Fibroblast of skin of back (primary cell): ENCODE measurements around the gene TTC32.

Experiments
- DNase-seq: peaks from one replicate; pipeline ENCODE4 v3.0.0-alpha.2; 2013

The TTC32 gene

GRCh38 chr2:19876751-19877150 lies 25.0 kb downstream of the TTC32 start:
- no peak for DNase-seq

GRCh38 chr2:19875280-19875679 lies 26.5 kb downstream of the TTC32 start:
- DNase-seq = no peak

- no peak for DNase-seq
Measured at GRCh38 chr2:19874726-19875125, 27.1 kb downstream of the TTC32 start.

- no peak for DNase-seq
Measured at GRCh38 chr2:19873014-19873413, 28.8 kb downstream of the TTC32 start.

- DNase-seq = no peak
Measured at GRCh38 chr2:19872302-19872701, 29.5 kb downstream of the TTC32 start.

- DNase-seq = no peak
Measured at GRCh38 chr2:19871836-19872235, 29.9 kb downstream of the TTC32 start.

GRCh38 chr2:19870792-19871191 lies 31.0 kb downstream of the TTC32 start:
- no peak for DNase-seq

- peak; percentile 20 for DNase-seq
Measured at GRCh38 chr2:19868701-19869580, 32.8 kb downstream of the TTC32 start.

- DNase-seq = no peak
Measured at GRCh38 chr2:19868224-19868623, 33.6 kb downstream of the TTC32 start.

- no peak for DNase-seq
Measured at GRCh38 chr2:19866771-19867170, 35.0 kb downstream of the TTC32 start.

GRCh38 chr2:19865151-19865550 lies 36.6 kb downstream of the TTC32 start:
- no peak for DNase-seq

GRCh38 chr2:19864381-19864780 lies 37.4 kb downstream of the TTC32 start:
- no peak for DNase-seq

- DNase-seq = peak; percentile 47
Measured at GRCh38 chr2:19863303-19864041, 38.3 kb downstream of the TTC32 start.

GRCh38 chr2:19861813-19862212 lies 40.0 kb downstream of the TTC32 start:
- DNase-seq = no peak

GRCh38 chr2:19860022-19860421 lies 41.8 kb downstream of the TTC32 start:
- DNase-seq = no peak

GRCh38 chr2:19859565-19859964 lies 42.2 kb downstream of the TTC32 start:
- no peak for DNase-seq

- DNase-seq = no peak
Measured at GRCh38 chr2:19857806-19858205, 44.0 kb downstream of the TTC32 start.

- DNase-seq = no peak
Measured at GRCh38 chr2:19857100-19857499, 44.7 kb downstream of the TTC32 start.

GRCh38 chr2:19855542-19856431 lies 46.0 kb downstream of the TTC32 start:
- no peak for DNase-seq

- DNase-seq = no peak
Measured at GRCh38 chr2:19854596-19855541, 46.9 kb downstream of the TTC32 start.

- DNase-seq = no peak
Measured at GRCh38 chr2:19851116-19851695, 50.6 kb downstream of the TTC32 start.
